Measurements from ENCODE around the gene NDRG3.

Gene NDRG3

GRCh38 chr20:36784900-36785299, 39.0 kb upstream of the NDRG3 start:
- Histone ChIP-seq H3K4me3 (ENCODE audit: insufficient read depth in 1 of 2, low read depth in 1 of 2, low read length in 2 of 2) (no peak overlapping the region), H3K4ac (ENCODE audit: low read depth in 1 of 2, low read length in 2 of 2) (no peak overlapping the region), H3K27ac (ENCODE audit: low read length, poor library complexity, severe bottlenecking) (no peak overlapping the region), H2BK15ac (ENCODE audit: low read depth, poor library complexity, severe bottlenecking) (no peak overlapping the region), H2AK5ac (ENCODE audit: low read length, severe bottlenecking) (no peak overlapping the region), H3K27me3 (ENCODE audit: control insufficient read depth in 1 of 2, insufficient read depth in 1 of 2, low read length in 2 of 2) (no peaks in the 10 kb centered on the region), H2BK12ac (ENCODE audit: low read length in 2 of 2) (no peak overlapping the region), H2BK120ac (ENCODE audit: low read depth, low read length) (no peak overlapping the region), H3K9me3 (ENCODE audit: control insufficient read depth, low read length) (no peaks in the 10 kb centered on the region), H3K14ac (ENCODE audit: low read length in 2 of 2) (no peak overlapping the region), H4K8ac (ENCODE audit: low read length) (no peak overlapping the region), H2AFZ (ENCODE audit: low read depth, low read length) (no peak overlapping the region), H3K36me3 (ENCODE audit: control insufficient read depth in 1 of 2, insufficient read depth in 2 of 2, low read depth in 1 of 2, low read length in 2 of 2) (peaks cover 43 to 64% of the 10 kb centered on the region in 2 experiments), H3K79me1 (replicated peaks; ENCODE audit: low read length, poor library complexity, severe bottlenecking) (peaks cover 42% of the 10 kb centered on the region), H3K9ac (ENCODE audit: low read length) (no peak overlapping the region), H3K4me1 (ENCODE audit: control insufficient read depth, insufficient read depth, low read depth, low read length) (no peaks in the 10 kb centered on the region), H4K91ac (ENCODE audit: low read length) (no peak overlapping the region), H3K18ac (ENCODE audit: low read depth in 1 of 2, low read length in 2 of 2) (no peak overlapping the region), H2BK5ac (ENCODE audit: low read depth, low read length, poor library complexity, severe bottlenecking) (no peak overlapping the region), H3K4me2 (ENCODE audit: low read length, poor library complexity, severe bottlenecking) (no peak overlapping the region), H3K23ac (ENCODE audit: low read length in 2 of 2) (no peak overlapping the region)
- no peak for DNase-seq
- 87% methylated on average over 7 of the region's 9 CpGs for WGBS

- H3K9me3 ChIP-seq (ENCODE audit: control insufficient read depth, low read length): no peaks in the 10 kb centered on the region
- no peak overlapping the region for H3K4me2 ChIP-seq (ENCODE audit: low read length, poor library complexity, severe bottlenecking)
- H3K9ac ChIP-seq (ENCODE audit: low read length): no peak overlapping the region
- 93% methylated on average over 7 of the region's 7 CpGs for WGBS
- no peak overlapping the region for H2BK5ac ChIP-seq (ENCODE audit: low read depth, low read length, poor library complexity, severe bottlenecking)
- H3K4me1 ChIP-seq (ENCODE audit: control insufficient read depth, insufficient read depth, low read depth, low read length): no peaks in the 10 kb centered on the region
- no peak overlapping the region for H3K18ac ChIP-seq (ENCODE audit: low read depth in 1 of 2, low read length in 2 of 2)
- H3K36me3 ChIP-seq (ENCODE audit: control insufficient read depth in 1 of 2, insufficient read depth in 2 of 2, low read depth in 1 of 2, low read length in 2 of 2): peaks cover 43 to 68% of the 10 kb centered on the region in 2 experiments
- H4K8ac ChIP-seq (ENCODE audit: low read length): no peak overlapping the region
- no peak overlapping the region for H2BK12ac ChIP-seq (ENCODE audit: low read length in 2 of 2)
- no peak overlapping the region for H3K4me3 ChIP-seq (ENCODE audit: insufficient read depth in 1 of 2, low read depth in 1 of 2, low read length in 2 of 2)
- no peak overlapping the region for H3K23ac ChIP-seq (ENCODE audit: low read length in 2 of 2)
- no peak overlapping the region for H2AFZ ChIP-seq (ENCODE audit: low read depth, low read length)
- no peak overlapping the region for H2BK15ac ChIP-seq (ENCODE audit: low read depth, poor library complexity, severe bottlenecking)
- no peak overlapping the region for H3K14ac ChIP-seq (ENCODE audit: low read length in 2 of 2)
- no peak overlapping the region for H3K27ac ChIP-seq (ENCODE audit: low read length, poor library complexity, severe bottlenecking)
- no peak overlapping the region for H2BK120ac ChIP-seq (ENCODE audit: low read depth, low read length)
- no peak overlapping the region for H2AK5ac ChIP-seq (ENCODE audit: low read length, severe bottlenecking)
- H3K79me1 ChIP-seq (replicated peaks; ENCODE audit: low read length, poor library complexity, severe bottlenecking): peaks cover 41% of the 10 kb centered on the region
- H3K27me3 ChIP-seq (ENCODE audit: control insufficient read depth in 1 of 2, insufficient read depth in 1 of 2, low read length in 2 of 2): no peaks in the 10 kb centered on the region
- H3K4ac ChIP-seq (ENCODE audit: low read depth in 1 of 2, low read length in 2 of 2): no peak overlapping the region
- H4K91ac ChIP-seq (ENCODE audit: low read length): no peak overlapping the region
- DNase-seq: no peak
These were observed 38.2 kb upstream of the NDRG3 start for GRCh38 chr20:36784116-36784515.

DNA sequence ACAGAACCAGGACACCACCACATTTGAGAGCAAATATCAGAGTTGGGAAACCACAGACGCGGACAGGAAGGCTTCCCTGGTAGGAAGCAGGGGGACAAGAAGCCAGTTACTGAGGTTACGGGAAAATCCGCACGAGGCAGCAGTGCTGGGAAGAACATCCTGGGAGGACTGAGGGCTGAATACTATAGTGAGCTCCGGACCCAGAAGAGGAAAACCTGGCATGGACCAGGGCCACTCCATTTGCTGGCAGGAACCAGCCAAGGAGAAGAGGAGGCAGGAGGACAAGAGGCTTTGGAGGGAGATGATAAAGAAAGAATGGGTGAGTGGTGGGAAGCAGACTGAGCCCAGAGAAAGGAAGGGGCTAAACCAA, 33.8 kb upstream of the NDRG3 start:
- H2BK5ac ChIP-seq (ENCODE audit: low read depth, low read length, poor library complexity, severe bottlenecking): no peak overlapping the region
- peaks cover 17% of the 10 kb centered on the region for H3K79me1 ChIP-seq (replicated peaks; ENCODE audit: low read length, poor library complexity, severe bottlenecking)
- no peak overlapping the region for H3K27ac ChIP-seq (ENCODE audit: low read length, poor library complexity, severe bottlenecking)
- 54% methylated on average over 6 of the region's 6 CpGs for WGBS
- DNase-seq: peak; percentile 57
- H3K18ac ChIP-seq (ENCODE audit: low read depth in 1 of 2, low read length in 2 of 2): no peak overlapping the region
- H2AFZ ChIP-seq (ENCODE audit: low read depth, low read length): no peak overlapping the region
- no peak overlapping the region for H4K91ac ChIP-seq (ENCODE audit: low read length)
- no peak overlapping the region for H2AK5ac ChIP-seq (ENCODE audit: low read length, severe bottlenecking)
- H3K27me3 ChIP-seq (ENCODE audit: control insufficient read depth in 1 of 2, insufficient read depth in 1 of 2, low read length in 2 of 2): no peaks in the 10 kb centered on the region
- H3K36me3 ChIP-seq (ENCODE audit: control insufficient read depth in 1 of 2, insufficient read depth in 2 of 2, low read depth in 1 of 2, low read length in 2 of 2): peaks cover 31 to 42% of the 10 kb centered on the region in 2 experiments
- H4K8ac ChIP-seq (ENCODE audit: low read length): no peak overlapping the region
- no peaks in the 10 kb centered on the region for H3K4me1 ChIP-seq (ENCODE audit: control insufficient read depth, insufficient read depth, low read depth, low read length)
- H2BK15ac ChIP-seq (ENCODE audit: low read depth, poor library complexity, severe bottlenecking): no peak overlapping the region
- no peak overlapping the region for H2BK120ac ChIP-seq (ENCODE audit: low read depth, low read length)
- H2BK12ac ChIP-seq (ENCODE audit: low read length in 2 of 2): no peak overlapping the region
- no peak overlapping the region for H3K4me2 ChIP-seq (ENCODE audit: low read length, poor library complexity, severe bottlenecking)
- no peak overlapping the region for H3K4ac ChIP-seq (ENCODE audit: low read depth in 1 of 2, low read length in 2 of 2)
- no peak overlapping the region for H3K4me3 ChIP-seq (ENCODE audit: insufficient read depth in 1 of 2, low read depth in 1 of 2, low read length in 2 of 2)
- H3K9ac ChIP-seq (ENCODE audit: low read length): no peak overlapping the region
- H3K9me3 ChIP-seq (ENCODE audit: control insufficient read depth, low read length): no peaks in the 10 kb centered on the region
- H3K14ac ChIP-seq (ENCODE audit: low read length in 2 of 2): no peak overlapping the region
- H3K23ac ChIP-seq (ENCODE audit: low read length in 2 of 2): no peak overlapping the region

- no peaks in the 10 kb centered on the region for H3K4me1 ChIP-seq (ENCODE audit: control insufficient read depth, insufficient read depth, low read depth, low read length)
- peaks cover 25 to 36% of the 10 kb centered on the region in 2 experiments for H3K36me3 ChIP-seq (ENCODE audit: control insufficient read depth in 1 of 2, insufficient read depth in 2 of 2, low read depth in 1 of 2, low read length in 2 of 2)
- no peak overlapping the region for H3K23ac ChIP-seq (ENCODE audit: low read length in 2 of 2)
- H3K4me2 ChIP-seq (ENCODE audit: low read length, poor library complexity, severe bottlenecking): no peak overlapping the region
- no peak overlapping the region for H3K4me3 ChIP-seq (ENCODE audit: insufficient read depth in 1 of 2, low read depth in 1 of 2, low read length in 2 of 2)
- 81% methylated on average over 2 of the region's 3 CpGs for WGBS
- no peak overlapping the region for H4K91ac ChIP-seq (ENCODE audit: low read length)
- no peak overlapping the region for H2BK120ac ChIP-seq (ENCODE audit: low read depth, low read length)
- H3K27me3 ChIP-seq (ENCODE audit: control insufficient read depth in 1 of 2, insufficient read depth in 1 of 2, low read length in 2 of 2): no peaks in the 10 kb centered on the region
- H3K27ac ChIP-seq (ENCODE audit: low read length, poor library complexity, severe bottlenecking): no peak overlapping the region
- no peaks in the 10 kb centered on the region for H3K9me3 ChIP-seq (ENCODE audit: control insufficient read depth, low read length)
- no peak overlapping the region for H3K4ac ChIP-seq (ENCODE audit: low read depth in 1 of 2, low read length in 2 of 2)
- H2BK15ac ChIP-seq (ENCODE audit: low read depth, poor library complexity, severe bottlenecking): no peak overlapping the region
- no peak overlapping the region for H2BK5ac ChIP-seq (ENCODE audit: low read depth, low read length, poor library complexity, severe bottlenecking)
- no peak overlapping the region for H3K18ac ChIP-seq (ENCODE audit: low read depth in 1 of 2, low read length in 2 of 2)
- no peak overlapping the region for H2AFZ ChIP-seq (ENCODE audit: low read depth, low read length)
- H3K79me1 ChIP-seq (replicated peaks; ENCODE audit: low read length, poor library complexity, severe bottlenecking): peaks cover 13% of the 10 kb centered on the region
- H3K9ac ChIP-seq (ENCODE audit: low read length): no peak overlapping the region
- no peak overlapping the region for H3K14ac ChIP-seq (ENCODE audit: low read length in 2 of 2)
- no peak for DNase-seq
- no peak overlapping the region for H2BK12ac ChIP-seq (ENCODE audit: low read length in 2 of 2)
- no peak overlapping the region for H2AK5ac ChIP-seq (ENCODE audit: low read length, severe bottlenecking)
- no peak overlapping the region for H4K8ac ChIP-seq (ENCODE audit: low read length)
These were observed 33.2 kb upstream of the NDRG3 start for GRCh38 chr20:36778831-36779655.

Data from mesenchymal stem cell (in vitro differentiated cells and primary cell).